G401 (cell line): ENCODE measurements around the gene TMEM88. TPM values are rescaled to one million over a fixed set of nuclear protein-coding genes. Genes with fewer than 3 reads are reported as not detected.

Experiments
- DNase-seq: peaks from one replicate; pipeline ENCODE4 v3.0.0-alpha.2; 2015; ENCODE audit warnings: low spot score
- in situ Hi-C: cut with HindIII; loops from 2 replicates; pipeline ENCODE4 v1.10.0; 2016; ENCODE audit warnings: low sequenced_read_pairs, mixed read lengths
- total RNA-seq: library from RNA; depleted of rRNA; stranded (reverse); fragments of >200 nt; shearing (Covaris generic); gene quantifications from 2 replicates; pipeline ENCODE4 v1.2.3, GENCODE V29; 2014

TMEM88 gene
- total RNA-seq, 1 experiment from 2014 or later: not detected

DNA sequence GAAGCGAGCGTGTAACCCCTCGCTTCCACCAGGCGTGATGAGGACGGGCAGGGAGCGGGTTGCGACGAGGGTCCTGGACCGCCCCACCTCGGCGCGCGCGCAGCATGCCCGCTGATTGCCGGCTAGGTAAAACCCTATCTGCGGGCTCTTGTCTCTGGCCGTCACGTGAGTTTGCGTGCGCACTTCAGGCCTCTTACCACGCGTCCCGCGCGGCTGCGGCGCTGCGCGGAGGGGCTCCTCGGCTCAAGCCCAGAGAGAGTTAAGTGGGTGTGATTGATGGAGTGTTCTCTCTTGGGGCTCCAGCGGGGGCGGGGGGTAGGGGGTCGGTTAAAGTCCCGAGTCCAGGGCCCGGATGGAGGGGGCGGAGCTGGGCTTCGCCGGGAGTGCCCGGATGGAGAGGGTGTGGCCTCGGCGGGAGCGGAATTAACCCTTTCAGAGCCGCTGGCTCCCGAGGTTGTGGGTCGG lies 12.9 kb upstream of the TMEM88 start:
- in situ Hi-C loops: no loop called here
- DNase-seq: peak; percentile 84

GRCh38 chr17:7842380-7843256 lies 12.2 kb upstream of the TMEM88 start:
- in situ Hi-C loops: no loop called here
- peak; percentile 46 for DNase-seq

DNA sequence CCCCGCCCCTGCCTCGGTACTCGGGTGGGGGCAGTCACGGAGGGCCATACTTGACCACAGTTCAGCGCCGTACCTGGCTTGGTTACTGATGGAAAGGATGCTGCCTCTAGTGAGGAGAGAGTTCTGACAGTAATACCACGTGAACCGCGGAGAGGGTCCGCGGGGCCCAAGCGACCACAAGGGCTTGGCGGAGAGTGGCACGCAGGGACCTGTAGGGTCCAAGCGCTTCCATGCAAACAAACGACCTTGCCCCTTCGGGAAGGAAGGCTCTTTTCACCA lies 11.7 kb upstream of the TMEM88 start:
- no peak for DNase-seq
- in situ Hi-C loops: no loop called here

DNA sequence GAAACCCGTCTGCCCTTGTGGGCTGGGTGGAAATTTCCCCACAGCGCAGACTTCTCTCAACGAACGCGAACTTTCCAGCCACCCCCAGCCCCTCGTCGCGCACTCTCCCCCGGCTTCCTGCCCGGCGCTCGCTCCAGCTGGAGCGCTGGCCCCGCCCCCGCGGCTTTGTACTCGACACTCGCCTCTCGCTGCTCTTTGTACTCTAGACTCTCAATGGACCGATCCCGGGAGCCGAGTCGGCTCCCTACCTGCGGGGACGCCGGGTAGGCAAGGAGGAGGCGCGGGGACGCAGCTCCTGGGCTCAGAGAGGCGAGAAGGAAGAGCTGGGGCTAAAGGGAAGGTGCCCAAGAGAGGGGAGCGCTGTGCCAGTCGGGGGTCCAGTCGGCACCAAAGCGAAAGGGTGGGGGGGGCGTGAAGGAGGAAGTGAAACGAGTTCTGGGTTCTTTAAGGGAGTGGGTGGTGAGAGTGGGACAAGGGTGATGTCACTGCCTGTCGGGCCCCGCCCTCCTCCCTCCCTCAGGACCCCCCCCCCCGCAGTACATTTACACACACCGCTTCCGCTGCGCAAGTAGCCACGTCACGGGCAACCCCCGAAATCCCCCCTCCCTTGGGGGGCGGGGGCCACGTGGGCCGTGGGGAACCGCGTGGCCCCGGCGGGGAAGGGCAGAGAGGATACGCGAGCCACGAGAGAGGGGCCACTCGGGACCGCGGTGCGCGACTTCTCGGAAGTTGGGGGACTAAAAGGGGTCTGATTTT lies 11.2 kb upstream of the TMEM88 start:
- peak; percentile 64 for DNase-seq
- in situ Hi-C loops: no loop called here

GRCh38 chr17:7844292-7845154 lies 10.3 kb upstream of the TMEM88 start:
- peak; percentile 97 for DNase-seq
- in situ Hi-C loops: no loop called here

DNA sequence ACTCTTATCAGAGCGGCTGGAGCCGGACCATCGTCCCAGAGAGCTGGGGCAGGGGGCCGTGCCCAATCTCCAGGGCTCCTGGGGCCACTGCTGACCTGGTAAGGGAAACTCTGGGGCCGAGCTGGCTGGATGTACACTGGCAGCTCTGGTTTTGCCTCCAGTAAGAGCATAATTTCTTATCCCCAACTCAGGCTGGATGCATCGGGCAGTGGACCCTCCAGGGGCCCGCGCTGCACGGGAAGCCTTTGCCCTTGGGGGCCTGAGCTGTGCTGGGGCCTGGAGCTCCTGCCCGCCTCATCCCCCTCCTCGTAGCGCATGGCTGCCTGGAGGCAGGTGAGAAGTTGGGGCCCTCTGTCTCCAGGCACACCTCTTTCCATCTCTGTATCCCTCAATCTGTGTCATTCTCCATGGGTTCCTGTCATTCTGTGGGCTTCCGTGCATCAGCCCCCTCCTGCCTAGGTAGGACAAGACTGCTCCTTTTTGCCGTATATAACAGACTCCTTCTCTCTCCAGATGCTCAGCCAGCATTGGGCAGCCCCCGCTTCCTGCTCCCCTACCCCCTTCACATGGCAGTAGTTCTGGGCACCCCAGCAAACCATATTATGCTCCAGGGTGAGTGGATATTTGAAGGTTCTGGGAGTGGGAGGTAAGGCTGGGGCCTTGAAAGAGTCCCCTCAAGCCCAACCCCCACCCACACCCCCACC lies 9.4 kb upstream of the TMEM88 start:
- in situ Hi-C loops: no loop called here
- no peak for DNase-seq

DNA sequence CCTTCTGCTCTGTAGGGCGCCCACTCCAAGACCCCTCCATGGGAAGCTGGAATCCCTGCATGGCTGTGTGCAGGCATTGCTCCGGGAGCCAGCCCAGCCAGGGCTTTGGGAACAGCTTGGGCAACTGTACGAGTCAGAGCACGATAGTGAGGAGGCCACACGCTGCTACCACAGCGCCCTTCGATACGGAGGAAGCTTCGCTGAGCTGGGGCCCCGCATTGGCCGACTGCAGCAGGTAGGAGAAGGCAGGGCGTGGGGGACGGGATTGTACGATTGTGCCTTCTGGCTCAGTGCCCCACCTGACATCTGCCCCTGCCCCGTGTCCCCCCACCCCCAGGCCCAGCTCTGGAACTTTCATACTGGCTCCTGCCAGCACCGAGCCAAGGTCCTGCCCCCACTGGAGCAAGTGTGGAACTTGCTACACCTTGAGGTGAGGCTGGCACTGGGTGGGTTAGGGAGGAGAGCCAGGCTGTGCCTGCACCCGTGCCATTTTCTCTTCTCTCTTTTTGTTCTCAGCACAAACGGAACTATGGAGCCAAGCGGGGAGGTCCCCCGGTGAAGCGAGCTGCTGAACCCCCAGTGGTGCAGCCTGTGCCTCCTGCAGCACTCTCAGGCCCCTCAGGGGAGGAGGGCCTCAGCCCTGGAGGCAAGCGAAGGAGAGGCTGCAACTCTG lies 8.7 kb upstream of the TMEM88 start:
- in situ Hi-C loops: no loop called here
- DNase-seq: no peak

- no peak for DNase-seq
- in situ Hi-C loops: no loop called here
These were observed 7.9 kb upstream of the TMEM88 start for GRCh38 chr17:7846765-7847661.

- in situ Hi-C loops: no loop called here
- DNase-seq: no peak
These were observed 6.7 kb upstream of the TMEM88 start for GRCh38 chr17:7848131-7848579.

- no peak for DNase-seq
- in situ Hi-C loops: no loop called here
These were observed 6.1 kb upstream of the TMEM88 start for GRCh38 chr17:7848739-7849129.

- no peak for DNase-seq
- in situ Hi-C loops: no loop called here
These were observed 5.6 kb upstream of the TMEM88 start for GRCh38 chr17:7849130-7849750.

DNA sequence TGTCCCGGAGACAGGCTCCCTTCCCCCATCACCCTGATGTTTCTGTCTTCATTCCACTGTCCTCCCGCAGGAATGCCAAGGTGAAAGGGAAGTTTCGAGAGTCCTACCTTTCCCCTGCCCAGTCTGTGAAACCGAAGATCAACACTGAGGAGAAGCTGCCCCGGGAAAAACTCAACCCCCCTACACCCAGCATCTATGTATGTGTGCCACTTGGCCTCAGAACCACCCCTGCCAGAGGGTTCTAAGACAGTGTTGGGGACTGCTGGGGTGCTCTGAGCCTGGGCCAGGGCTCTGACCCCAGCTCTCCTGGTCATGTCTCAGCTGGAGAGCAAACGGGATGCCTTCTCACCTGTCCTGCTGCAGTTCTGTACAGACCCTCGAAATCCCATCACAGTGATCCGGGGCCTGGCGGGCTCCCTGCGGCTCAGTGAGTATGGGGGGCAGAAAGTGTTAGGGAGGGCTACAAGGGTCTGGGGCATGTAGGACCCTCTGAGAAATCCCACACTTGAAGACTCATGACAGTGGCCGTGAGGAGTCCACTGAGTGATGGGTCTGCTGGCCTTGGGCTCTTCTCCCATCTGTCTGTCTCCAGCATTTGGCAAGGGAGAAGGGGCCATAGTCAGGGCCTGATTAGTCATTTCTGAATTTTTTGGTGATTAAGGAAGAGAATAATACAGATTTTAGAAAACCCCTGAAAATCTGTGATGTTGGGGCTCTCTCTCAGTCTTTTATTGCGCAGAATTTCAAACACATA lies 4.9 kb upstream of the TMEM88 start:
- in situ Hi-C loops: no loop called here

GRCh38 chr17:7850701-7851437 lies 4.0 kb upstream of the TMEM88 start:
- in situ Hi-C loops: no loop called here
- DNase-seq: no peak

More for the DNA sequence above, 4.9 kb upstream of the TMEM88 start:
- no peak for DNase-seq

DNA sequence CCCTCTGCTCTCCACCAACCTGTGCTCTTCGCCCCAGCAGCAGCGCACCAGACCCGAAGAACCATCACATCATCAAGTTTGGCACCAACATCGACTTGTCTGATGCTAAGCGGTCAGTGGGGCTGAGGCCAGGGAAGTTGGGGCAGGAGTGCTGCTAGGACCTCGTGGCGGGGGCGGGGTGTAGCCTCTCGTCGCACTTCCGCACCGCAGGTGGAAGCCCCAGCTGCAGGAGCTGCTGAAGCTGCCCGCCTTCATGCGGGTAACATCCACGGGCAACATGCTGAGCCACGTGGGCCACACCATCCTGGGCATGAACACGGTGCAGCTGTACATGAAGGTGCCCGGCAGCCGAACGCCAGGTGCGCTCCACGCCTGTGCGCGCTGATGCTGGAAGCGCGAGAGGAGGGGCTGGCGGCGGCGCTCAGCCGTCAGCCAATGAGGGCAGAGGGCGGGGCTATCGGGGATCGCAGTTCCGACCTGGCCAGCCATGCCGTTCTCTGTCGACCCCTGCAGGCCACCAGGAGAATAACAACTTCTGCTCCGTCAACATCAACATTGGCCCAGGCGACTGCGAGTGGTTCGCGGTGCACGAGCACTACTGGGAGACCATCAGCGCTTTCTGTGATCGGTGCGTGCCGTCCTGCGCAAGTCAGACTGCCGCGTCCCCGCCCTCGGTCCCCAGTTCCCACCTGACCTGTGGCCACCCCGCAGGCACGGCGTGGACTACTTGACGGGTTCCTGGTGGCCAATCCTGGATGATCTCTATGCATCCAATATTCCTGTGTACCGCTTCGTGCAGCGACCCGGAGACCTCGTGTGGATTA lies 3.2 kb upstream of the TMEM88 start:
- in situ Hi-C loops: no loop called here
- DNase-seq: peak; percentile 95

- in situ Hi-C loops: no loop called here
- no peak for DNase-seq
These were observed 2.6 kb upstream of the TMEM88 start for GRCh38 chr17:7852262-7852670.
